BJ (cell line): Measurements from ENCODE around the gene MYZAP. TPM values are rescaled to one million over a fixed set of nuclear protein-coding genes. Genes with fewer than 3 reads are reported as not detected.

Experiments used
- CTCF ChIA-PET: fragments of 350-600 bp; formaldehyde crosslinking; extraction: SDS; loops from one replicate; lab custom pipeline; 2021; ENCODE audit warnings: antibody characterized with exemption, inconsistent platforms; lab: Yijun Ruan, JAX
- POLR2A ChIA-PET: fragments of 300-600 bp; sonication (Branson Sonifier 250); formaldehyde crosslinking; extraction: SDS; loops from one replicate; lab custom pipeline; 2021; ENCODE audit warnings: antibody characterized with exemption; lab: Charles Lee
- DNase-seq: peaks from one replicate; pipeline ENCODE4 v3.0.0-alpha.2; 2011; ENCODE audit warnings: low read depth
- H3K27me3 ChIP-seq: 2 replicates; pipeline ENCODE4 v1.6.0; 2011; ENCODE audit warnings: low read length; ENCODE audit not compliant: control insufficient read depth, insufficient read depth
- H3K36me3 ChIP-seq: 2 replicates; pipeline ENCODE4 v1.5.1; 2011; ENCODE audit warnings: low read length; ENCODE audit not compliant: control insufficient read depth, insufficient read depth
- H3K4me3 ChIP-seq: 2 replicates; pipeline ENCODE4 v1.5.1; 2011; ENCODE audit warnings: low read depth, mild to moderate bottlenecking, control low read depth, low read length
- CTCF ChIP-seq: IDR thresholded peaks from 2 replicates; pipeline ENCODE4 v1.5.1; 2011; ENCODE audit warnings: low read depth, mild to moderate bottlenecking, control low read depth, inconsistent platforms, low read length, moderate library complexity; ENCODE audit not compliant: insufficient read depth
- polyA plus RNA-seq: library from polyadenylated mRNA; depleted of rRNA; stranded (reverse); fragments of >200 nt; gene quantifications from 2 replicates; pipeline ENCODE4 v1.2.3, GENCODE V29; 2011

MYZAP gene
- polyA plus RNA-seq, 1 experiment: 0.11 TPM

- POLR2A ChIA-PET: interaction anchor here (0.7 kb wide), 2 partner anchors 17 to 102 kb away, joined by 5 to 10 read pairs; no protein-coding TSS in a partner anchor
- DNase-seq: no peak
Observed at GRCh38 chr15:57595011-57595866, 3.5 kb downstream of the MYZAP start.

GRCh38 chr15:57596301-57596855 is 4.7 kb downstream of the MYZAP start:
- Histone ChIP-seq H3K36me3 (no peaks in the 10 kb centered on the region), H3K4me3 (no peak overlapping the region), H3K27me3 (no peaks in the 10 kb centered on the region)
- no peak for TF ChIP-seq CTCF
- ChIA-PET CTCF (interaction anchor here (1.2 to 1.8 kb wide), 2 partner anchors 14 to 36 kb away, joined by 3 to 7 read pairs; no protein-coding TSS in a partner anchor), POLR2A (no interaction called here)
- no peak for DNase-seq

More at GRCh38 chr15:57595011-57595866, 3.5 kb downstream of the MYZAP start:
- CTCF ChIA-PET: interaction anchor here (0.6 kb wide), 1 partner anchor 10 kb away, joined by 3 read pairs; no protein-coding TSS in a partner anchor
- Histone ChIP-seq H3K4me3 (no peak overlapping the region), H3K27me3 (0 out of 2 replicates have a peak, but pooled peaks cover 4% of the 10 kb centered on the region), H3K36me3 (no peaks in the 10 kb centered on the region)
- no peak for TF ChIP-seq CTCF

- H3K4me3 ChIP-seq: no peak overlapping the region
- ChIA-PET POLR2A (no interaction called here), CTCF (interaction anchor here (1.2 to 1.8 kb wide), 2 partner anchors 13 to 37 kb away, joined by 3 to 7 read pairs; no protein-coding TSS in a partner anchor)
- TF ChIP-seq CTCF: no peak
- no peak for DNase-seq
- H3K36me3 ChIP-seq: no peaks in the 10 kb centered on the region
- H3K27me3 ChIP-seq: no peaks in the 10 kb centered on the region
Observed at GRCh38 chr15:57596978-57597377, 5.3 kb downstream of the MYZAP start.

GRCh38 chr15:57597431-57597830 is 5.7 kb downstream of the MYZAP start:
- ChIA-PET CTCF (interaction anchor here (1.2 to 1.8 kb wide), 2 partner anchors 13 to 37 kb away, joined by 3 to 7 read pairs; no protein-coding TSS in a partner anchor), POLR2A (no interaction called here)
- no peak for TF ChIP-seq CTCF

GRCh38 chr15:57598346-57598745 is 6.6 kb downstream of the MYZAP start:
- ChIA-PET POLR2A (no interaction called here), CTCF (interaction anchor here (1.1 to 1.3 kb wide), 4 partner anchors 14 to 56 kb away, joined by 3 to 5 read pairs (median 4); no protein-coding TSS in a partner anchor)
- no peaks in the 10 kb centered on the region for H3K27me3 ChIP-seq
- no peak for DNase-seq
- H3K4me3 ChIP-seq: no peak overlapping the region
- TF ChIP-seq CTCF: no peak
- H3K36me3 ChIP-seq: no peaks in the 10 kb centered on the region

More at GRCh38 chr15:57597431-57597830, 5.7 kb downstream of the MYZAP start:
- H3K36me3 ChIP-seq: no peaks in the 10 kb centered on the region
- no peak for DNase-seq
- no peak overlapping the region for H3K4me3 ChIP-seq
- H3K27me3 ChIP-seq: no peaks in the 10 kb centered on the region
